Measurements from ENCODE around the gene AFF2.

DNA sequence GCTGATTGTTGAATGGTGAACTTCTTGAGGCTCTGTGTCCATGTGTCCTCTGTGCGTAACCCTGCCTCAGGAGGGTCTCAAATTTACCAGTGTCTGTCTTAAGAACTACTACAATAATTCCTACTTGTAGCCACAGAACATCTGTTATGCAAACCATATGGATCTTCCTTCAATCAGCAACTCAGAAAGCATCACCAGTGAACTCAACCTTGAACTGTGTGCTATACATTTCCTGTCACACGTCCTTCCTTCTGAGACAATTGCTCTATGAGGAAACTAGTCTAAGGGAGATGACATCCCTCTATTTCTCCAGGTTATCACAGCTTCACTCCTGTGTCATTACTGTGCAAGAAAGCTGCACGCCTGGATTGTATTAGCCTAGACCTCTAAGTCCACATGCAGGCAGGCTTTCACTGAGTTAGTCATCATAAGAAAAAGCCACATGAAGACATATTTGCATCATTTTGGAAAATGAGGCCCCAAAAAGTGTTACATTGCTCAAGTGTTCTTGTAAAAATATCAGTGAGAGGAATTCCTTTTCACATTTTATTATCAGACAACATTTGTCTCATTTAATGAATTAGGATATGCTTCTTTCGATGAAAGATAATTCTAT, 157.8 kb downstream of the AFF2 start:
- TF ChIP-seq GLIS3 (CRISPR knock-in tag; IDR thresholded peaks at IDR 0.05) (no peak), ARNTL (CRISPR knock-in tag; IDR thresholded peaks at IDR 0.05; ENCODE audit: borderline replicate concordance, low read depth) (no peak), PPARA (CRISPR knock-in tag; IDR thresholded peaks at IDR 0.05; ENCODE audit: borderline replicate concordance) (no peak), ZC3H10 (CRISPR knock-in tag; IDR thresholded peaks at IDR 0.05) (no peak), ZNF565 (CRISPR knock-in tag; conservative IDR thresholded peaks at IDR 0.05; ENCODE audit: low read depth) (no peak), BACH2 (CRISPR knock-in tag; IDR thresholded peaks at IDR 0.05; ENCODE audit: borderline replicate concordance) (no peak), RARB (CRISPR knock-in tag; IDR thresholded peaks at IDR 0.05) (no peak)
- TF ChIP-seq, protein P1, sequence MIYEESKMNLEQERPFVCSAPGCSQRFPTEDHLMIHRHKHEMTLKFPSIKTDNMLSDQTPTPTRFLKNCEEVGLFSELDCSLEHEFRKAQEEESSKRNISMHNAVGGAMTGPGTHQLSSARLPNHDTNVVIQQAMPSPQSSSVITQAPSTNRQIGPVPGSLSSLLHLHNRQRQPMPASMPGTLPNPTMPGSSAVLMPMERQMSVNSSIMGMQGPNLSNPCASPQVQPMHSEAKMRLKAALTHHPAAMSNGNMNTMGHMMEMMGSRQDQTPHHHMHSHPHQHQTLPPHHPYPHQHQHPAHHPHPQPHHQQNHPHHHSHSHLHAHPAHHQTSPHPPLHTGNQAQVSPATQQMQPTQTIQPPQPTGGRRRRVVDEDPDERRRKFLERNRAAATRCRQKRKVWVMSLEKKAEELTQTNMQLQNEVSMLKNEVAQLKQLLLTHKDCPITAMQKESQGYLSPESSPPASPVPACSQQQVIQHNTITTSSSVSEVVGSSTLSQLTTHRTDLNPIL (CRISPR knock-in tag; IDR thresholded peaks at IDR 0.05; ENCODE audit: low read depth) = no peak
- TF ChIP-seq, protein P2, sequence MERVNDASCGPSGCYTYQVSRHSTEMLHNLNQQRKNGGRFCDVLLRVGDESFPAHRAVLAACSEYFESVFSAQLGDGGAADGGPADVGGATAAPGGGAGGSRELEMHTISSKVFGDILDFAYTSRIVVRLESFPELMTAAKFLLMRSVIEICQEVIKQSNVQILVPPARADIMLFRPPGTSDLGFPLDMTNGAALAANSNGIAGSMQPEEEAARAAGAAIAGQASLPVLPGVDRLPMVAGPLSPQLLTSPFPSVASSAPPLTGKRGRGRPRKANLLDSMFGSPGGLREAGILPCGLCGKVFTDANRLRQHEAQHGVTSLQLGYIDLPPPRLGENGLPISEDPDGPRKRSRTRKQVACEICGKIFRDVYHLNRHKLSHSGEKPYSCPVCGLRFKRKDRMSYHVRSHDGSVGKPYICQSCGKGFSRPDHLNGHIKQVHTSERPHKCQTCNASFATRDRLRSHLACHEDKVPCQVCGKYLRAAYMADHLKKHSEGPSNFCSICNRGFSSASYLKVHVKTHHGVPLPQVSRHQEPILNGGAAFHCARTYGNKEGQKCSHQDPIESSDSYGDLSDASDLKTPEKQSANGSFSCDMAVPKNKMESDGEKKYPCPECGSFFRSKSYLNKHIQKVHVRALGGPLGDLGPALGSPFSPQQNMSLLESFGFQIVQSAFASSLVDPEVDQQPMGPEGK (CRISPR knock-in tag; IDR thresholded peaks at IDR 0.05; ENCODE audit: borderline replicate concordance) = no peak
